ENCODE results near the gene CLPSL1.

DNA sequence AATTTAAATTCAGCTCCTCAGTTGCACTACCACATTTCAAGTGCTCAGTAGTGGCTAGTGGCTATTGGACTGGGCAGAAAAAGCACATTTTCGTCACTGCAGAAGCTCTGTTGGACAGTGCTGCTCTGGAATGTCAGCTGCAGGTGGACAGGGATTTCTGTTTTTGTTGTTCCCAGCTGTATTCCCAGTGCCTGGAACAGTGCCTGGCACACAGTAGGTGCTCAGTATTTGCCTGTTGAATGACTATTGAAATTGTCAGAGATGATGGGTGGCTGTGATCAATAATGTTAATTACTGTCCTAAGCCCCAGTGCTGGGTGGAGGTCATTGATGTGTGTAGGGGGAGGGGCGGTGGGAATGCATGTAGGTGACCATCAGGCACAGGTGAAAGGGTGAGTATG lies 5.5 kb downstream of the CLPSL1 start:
- TF ChIP-seq POLR2A (IDR thresholded peaks at IDR 0.05; ENCODE audit: low read depth, low read length) (no peak), POLR2AphosphoS5 (IDR thresholded peaks at IDR 0.05; ENCODE audit: low read depth, low read length) (no peak)

Measured in GM12892 (cell line).